GDM1 (cell line): ENCODE results near the gene CACNB2.
"Not testable (repeated sequence)": the region's sequence is repeated elsewhere in the genome, so short reads cannot be mapped to it uniquely, and the experiment has no call there.

Experiments
- DNase-seq: peaks from one replicate; lab custom pipeline; 2025; lab: John Stamatoyannopoulos, UW

CACNB2 gene

GRCh38 chr10:18401416-18402195 is 261.4 kb downstream of the CACNB2 start:
- DNase-seq, result no peak

DNA sequence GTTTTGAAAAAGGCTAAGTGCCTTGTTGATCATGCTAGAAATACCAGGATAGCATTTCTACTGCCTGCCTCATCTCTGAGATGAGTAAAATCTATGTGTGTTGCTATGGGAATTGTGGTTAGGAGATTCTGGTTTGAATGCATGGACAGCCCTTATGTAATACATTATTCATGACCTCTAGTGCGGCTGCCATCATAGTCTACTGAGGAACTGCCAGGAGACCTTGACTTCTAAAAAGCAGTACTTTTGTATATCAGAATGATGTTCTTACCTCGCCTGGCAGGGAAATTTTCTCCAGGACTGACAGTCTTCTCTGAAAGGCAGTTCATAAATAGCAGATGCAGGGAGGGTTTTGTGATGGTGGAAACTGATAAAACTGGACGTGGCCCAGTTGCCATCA is 262.6 kb downstream of the CACNB2 start:
- no peak for DNase-seq

GRCh38 chr10:18404530-18404929 is 264.3 kb downstream of the CACNB2 start:
- DNase-seq, result no peak

- DNase-seq, result no peak
Measured at GRCh38 chr10:18406136-18406535, 265.9 kb downstream of the CACNB2 start.

- no peak for DNase-seq
Measured at GRCh38 chr10:18409599-18410397, 269.6 kb downstream of the CACNB2 start.

DNA sequence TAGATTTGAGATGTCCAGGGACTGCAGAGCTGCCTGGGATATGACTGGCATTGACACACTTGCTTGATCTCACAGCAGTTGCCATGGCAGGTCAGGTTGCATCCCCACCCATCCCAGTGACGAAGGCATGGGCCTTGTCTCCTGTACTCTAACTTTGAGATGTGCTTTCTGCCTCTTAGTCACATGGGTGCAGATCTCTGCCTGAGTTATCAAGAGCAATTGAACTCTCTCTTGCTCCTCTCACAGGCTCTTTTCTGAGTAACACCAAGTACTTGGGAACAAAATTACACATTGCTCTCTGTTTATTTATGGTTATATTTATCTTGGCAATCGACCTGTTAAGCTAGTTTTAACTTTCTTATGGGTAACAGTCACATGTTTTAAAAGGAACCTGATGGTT is 273.8 kb downstream of the CACNB2 start:
- DNase-seq, result no peak

DNA sequence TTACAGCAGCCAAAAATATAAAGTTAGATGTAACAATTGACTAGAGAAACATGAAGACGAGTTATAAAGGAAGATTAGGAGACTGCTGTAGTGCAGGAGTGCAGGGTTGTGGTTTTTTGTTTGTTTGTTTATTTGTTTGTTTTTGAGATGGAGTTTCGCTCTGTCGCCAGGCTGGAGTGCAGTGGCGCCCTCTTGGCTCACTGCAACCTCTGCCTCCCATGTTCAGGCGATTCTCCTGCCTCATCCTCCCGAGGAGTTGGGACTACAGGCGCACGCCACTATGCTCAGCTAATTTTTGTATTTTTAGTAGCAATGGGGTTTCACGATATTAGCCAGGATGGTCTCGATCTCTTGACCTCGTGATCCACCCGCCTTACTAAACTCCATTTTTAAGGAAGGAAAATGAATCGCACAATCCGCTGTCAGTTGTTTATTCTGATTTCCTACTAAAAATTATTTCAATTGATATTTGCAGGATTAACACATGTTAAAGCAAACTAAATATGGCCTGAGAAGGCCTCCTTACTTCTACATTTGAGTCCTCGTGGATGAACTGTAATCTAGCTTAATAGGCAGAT is 277.8 kb downstream of the CACNB2 start:
- DNase-seq, result no peak

GRCh38 chr10:18418541-18419215 is 278.5 kb downstream of the CACNB2 start:
- DNase-seq, result no peak

DNA sequence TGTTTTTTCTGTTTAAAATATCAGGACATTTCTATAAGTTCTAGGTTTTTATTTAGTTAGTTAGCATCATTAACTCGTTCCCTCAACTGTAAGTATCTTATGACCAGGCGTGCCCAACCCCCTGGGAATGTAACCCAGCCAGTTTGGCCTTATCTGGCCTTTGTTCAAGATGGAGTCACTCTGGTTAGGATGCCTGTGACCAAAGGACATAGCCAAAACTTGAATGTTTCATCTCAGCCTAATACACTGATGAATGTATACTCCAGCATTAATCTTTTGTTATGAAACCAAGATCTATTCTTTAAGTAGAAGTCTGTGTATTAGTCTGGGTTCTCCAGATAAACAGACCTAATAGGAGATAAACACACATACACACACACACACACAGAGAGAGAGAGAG is 279.7 kb downstream of the CACNB2 start:
- DNase-seq, result no peak

DNA sequence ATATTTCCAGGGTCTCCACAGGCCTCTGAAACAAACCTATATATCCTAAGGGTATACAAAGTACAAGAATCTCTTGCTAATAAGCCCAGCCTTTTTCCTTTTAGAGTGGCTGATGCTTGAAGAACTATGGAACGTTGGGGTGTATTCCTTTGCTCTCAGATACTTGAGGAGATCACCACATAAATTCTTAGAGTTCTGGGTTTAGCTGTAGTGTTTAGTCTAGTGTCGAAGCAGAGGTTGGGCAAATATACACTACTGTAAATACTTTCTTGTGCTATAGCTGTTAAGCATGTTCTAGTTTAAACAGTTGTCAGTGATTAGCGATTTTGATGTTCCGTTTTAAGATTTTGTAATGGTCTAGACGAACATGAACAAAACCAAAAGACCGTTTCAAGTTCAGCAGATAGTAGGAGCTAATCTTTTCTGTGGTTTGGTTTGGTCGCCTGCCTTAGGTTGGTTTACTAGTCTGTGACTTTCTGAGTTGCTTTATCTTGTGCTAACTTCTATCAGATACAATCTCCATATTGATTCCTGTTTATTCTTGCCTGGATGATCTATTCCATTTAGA is 281.6 kb downstream of the CACNB2 start:
- DNase-seq, result no peak

DNA sequence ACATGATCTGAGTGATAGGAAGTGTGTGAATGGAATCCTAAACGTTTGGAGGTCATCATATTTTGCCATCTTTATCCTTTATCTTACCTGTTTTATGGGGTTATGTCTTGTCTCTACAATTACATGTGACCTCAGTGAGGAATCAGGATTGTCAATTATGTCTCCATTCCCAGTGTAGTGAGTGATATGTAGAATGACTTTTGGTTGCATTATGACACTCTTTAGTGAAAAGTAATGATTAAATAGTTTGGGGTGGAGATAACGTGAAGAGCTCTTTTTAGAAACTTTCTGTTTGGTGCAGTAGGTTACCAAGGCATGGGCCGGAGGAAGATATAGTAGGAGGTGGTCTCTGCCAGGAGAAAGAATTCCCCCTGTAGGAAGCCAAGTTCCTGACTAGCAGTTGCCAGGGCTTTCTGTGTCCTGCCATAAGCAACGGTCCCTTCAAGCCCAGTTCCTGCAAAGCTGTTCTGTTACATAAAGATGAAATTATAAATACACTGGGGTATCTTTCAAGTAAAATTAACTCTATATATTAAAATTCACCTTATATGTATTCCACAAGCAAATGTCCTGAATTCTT is 282.9 kb downstream of the CACNB2 start:
- DNase-seq, result no peak

GRCh38 chr10:18424200-18424599 is 284.0 kb downstream of the CACNB2 start:
- no peak for DNase-seq

- DNase-seq, result no peak
Measured at GRCh38 chr10:18429335-18429734, 289.1 kb downstream of the CACNB2 start.

GRCh38 chr10:18436902-18437301 is 296.7 kb downstream of the CACNB2 start:
- DNase-seq, result no peak

- DNase-seq, result no peak
Measured at GRCh38 chr10:18437486-18437885, 297.3 kb downstream of the CACNB2 start.

GRCh38 chr10:18438361-18439126 is 298.3 kb downstream of the CACNB2 start:
- no peak for DNase-seq

DNA sequence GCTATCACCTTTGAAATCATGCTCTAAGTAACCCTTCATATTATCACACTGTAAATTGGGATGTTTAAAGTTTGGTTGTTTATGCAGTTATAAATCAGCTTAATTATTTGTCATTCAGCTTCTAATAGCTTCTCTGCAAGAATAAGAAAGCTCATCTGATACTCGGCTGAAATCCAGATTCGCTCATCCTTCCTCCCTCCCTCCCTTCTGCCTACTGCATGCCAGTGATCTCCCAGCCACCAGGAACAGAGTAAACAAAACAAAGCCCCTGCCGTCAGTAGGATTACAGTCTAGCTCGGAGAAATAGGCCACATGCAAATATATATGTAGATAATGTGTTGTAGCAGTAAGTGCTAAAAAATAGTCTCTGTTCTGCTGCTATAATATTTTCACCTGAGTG is 299.4 kb downstream of the CACNB2 start:
- no peak for DNase-seq

GRCh38 chr10:18445635-18446034 is 305.4 kb downstream of the CACNB2 start:
- not testable (repeated sequence) for DNase-seq

DNA sequence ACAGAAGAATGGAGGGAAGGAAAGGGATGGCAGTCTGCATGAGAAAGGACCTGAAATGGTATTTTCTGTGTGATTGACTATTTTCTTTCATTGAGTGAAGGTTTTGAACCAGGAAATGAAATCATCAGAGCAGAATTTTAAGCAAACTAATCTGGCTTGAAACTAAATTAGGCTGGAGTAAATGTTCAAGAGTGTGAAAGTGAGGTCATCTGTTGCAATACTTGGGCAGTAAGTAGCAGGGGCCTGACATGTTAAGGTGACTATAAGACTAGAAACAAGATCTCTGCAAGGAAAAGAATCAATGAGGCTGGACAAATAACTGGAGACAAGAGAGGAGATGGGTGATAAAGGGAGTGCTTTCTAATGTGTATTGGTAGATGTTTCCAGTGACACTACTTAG is 306.0 kb downstream of the CACNB2 start:
- DNase-seq, result no peak

DNA sequence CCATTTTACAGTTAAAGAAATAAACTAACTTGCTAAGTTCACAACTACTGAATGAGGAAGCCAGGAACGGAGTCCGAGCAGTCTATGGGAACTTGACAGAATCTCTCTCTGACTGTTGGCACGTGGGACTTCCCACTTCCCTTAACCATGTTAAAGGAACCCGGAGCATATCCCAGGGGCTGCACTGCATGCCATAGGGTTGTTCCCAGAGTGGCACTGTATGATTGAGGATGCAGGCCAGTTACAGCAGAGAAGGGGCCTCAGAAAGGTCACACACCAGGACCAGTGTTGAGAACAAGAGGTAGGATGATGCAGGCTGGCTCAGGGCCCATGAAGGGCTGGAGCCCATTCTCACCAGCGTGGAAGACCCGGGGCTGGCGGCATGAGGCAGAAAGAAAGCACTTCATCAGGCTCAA is 309.4 kb downstream of the CACNB2 start:
- DNase-seq, result no peak

DNA sequence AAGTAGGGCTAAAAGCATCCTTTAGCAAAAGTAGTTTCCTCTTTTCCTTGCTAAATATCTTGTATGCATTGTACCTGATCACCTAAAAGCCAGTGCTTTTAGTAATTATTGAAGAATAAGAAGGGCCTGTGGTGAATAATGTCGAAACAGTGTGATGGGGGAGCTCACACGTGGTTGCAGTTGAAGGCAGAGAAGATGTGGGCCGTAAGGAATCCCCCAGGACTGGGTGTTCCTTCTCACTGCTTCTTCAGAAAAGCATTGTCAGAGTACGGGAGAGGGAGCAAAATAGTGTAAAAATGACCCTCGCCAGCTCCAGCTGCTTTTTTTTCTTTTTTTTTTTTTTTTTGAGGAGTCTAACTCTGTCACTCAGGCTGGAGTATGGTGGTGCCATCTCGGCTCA is 310.1 kb downstream of the CACNB2 start:
- DNase-seq, result no peak
